ENCODE data around the gene LIMS1.

The LIMS1 gene

GRCh38 chr2:108615480-108616090 lies 81.3 kb downstream of the LIMS1 start:
- DNase-seq (ENCODE audit: low spot score): no peak

GRCh38 chr2:108616318-108616717 lies 82.0 kb downstream of the LIMS1 start:
- DNase-seq (ENCODE audit: low spot score): no peak

- DNase-seq (ENCODE audit: low spot score): no peak
These were observed 82.5 kb downstream of the LIMS1 start for GRCh38 chr2:108616751-108617161.

GRCh38 chr2:108617617-108618016 lies 83.3 kb downstream of the LIMS1 start:
- DNase-seq (ENCODE audit: low spot score): no peak

- no peak for DNase-seq (ENCODE audit: low spot score)
These were observed 85.8 kb downstream of the LIMS1 start for GRCh38 chr2:108619925-108620620.

- DNase-seq (ENCODE audit: low spot score): no peak
These were observed 86.4 kb downstream of the LIMS1 start for GRCh38 chr2:108620656-108621055.

GRCh38 chr2:108621087-108621559 lies 86.9 kb downstream of the LIMS1 start:
- no peak for DNase-seq (ENCODE audit: low spot score)

GRCh38 chr2:108621687-108622681 lies 87.7 kb downstream of the LIMS1 start:
- DNase-seq (ENCODE audit: low spot score): no peak

- DNase-seq (ENCODE audit: low spot score): no peak
These were observed 89.3 kb downstream of the LIMS1 start for GRCh38 chr2:108623616-108624015.

- DNase-seq (ENCODE audit: low spot score): no peak
These were observed 91.0 kb downstream of the LIMS1 start for GRCh38 chr2:108625186-108625827.

GRCh38 chr2:108625828-108626195 lies 91.5 kb downstream of the LIMS1 start:
- no peak for DNase-seq (ENCODE audit: low spot score)

GRCh38 chr2:108626995-108627394 lies 92.7 kb downstream of the LIMS1 start:
- no peak for DNase-seq (ENCODE audit: low spot score)

GRCh38 chr2:108627911-108628567 lies 93.8 kb downstream of the LIMS1 start:
- no peak for DNase-seq (ENCODE audit: low spot score)

GRCh38 chr2:108628936-108629335 lies 94.7 kb downstream of the LIMS1 start:
- DNase-seq (ENCODE audit: low spot score): no peak

- no peak for DNase-seq (ENCODE audit: low spot score)
These were observed 95.1 kb downstream of the LIMS1 start for GRCh38 chr2:108629417-108629816.

GRCh38 chr2:108630567-108631405 lies 96.5 kb downstream of the LIMS1 start:
- no peak for DNase-seq (ENCODE audit: low spot score)

- DNase-seq (ENCODE audit: low spot score): no peak
These were observed 98.3 kb downstream of the LIMS1 start for GRCh38 chr2:108632332-108633160.

GRCh38 chr2:108633409-108633808 lies 99.1 kb downstream of the LIMS1 start:
- no peak for DNase-seq (ENCODE audit: low spot score)

- DNase-seq (ENCODE audit: low spot score): no peak
These were observed 99.7 kb downstream of the LIMS1 start for GRCh38 chr2:108634011-108634410.
